Measurements from ENCODE around the gene MCTP1. TPM values are rescaled to one million over a fixed set of nuclear protein-coding genes. Genes with fewer than 3 reads are reported as not detected.

MCTP1 gene
- total and polyA plus RNA-seq, 2 donors from 2014 or later = 1.4 to 19.3 TPM

DNA sequence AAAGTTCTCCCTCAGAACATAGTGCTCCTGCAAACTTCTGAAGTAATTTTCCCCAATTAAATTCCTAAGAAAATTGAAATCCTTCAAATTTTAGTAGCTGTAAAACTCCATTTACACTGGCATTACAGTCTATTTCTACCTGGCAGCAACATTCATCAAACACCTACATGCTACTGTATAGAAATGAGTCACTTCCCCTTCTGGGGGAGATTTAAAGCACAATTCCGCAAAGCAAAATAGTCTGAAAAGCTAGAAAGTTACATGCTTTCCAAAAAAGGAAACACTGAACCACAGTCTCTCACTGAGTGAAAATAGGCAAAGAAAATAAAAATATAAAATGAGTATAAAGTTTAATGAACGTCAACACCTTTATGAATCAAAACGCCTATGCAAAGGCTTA, 43.3 kb downstream of the MCTP1 start:
- FAIRE-seq (no peak), DNase-seq (no peak)
- Histone ChIP-seq H3K27me3 (ENCODE audit: control insufficient read depth, insufficient read depth, low read length) (no peaks in the 10 kb centered on the region), H3K4me1 (ENCODE audit: control insufficient read depth in 2 of 3, insufficient read depth in 2 of 3, low read depth in 1 of 3, low read length in 3 of 3) (no peaks in the 10 kb centered on the region), H3K27ac (ENCODE audit: low read depth in 2 of 2, low read length in 2 of 2) (no peak overlapping the region), H3K4me3 (ENCODE audit: low read length in 3 of 3) (no peak overlapping the region), H3K36me3 (ENCODE audit: control insufficient read depth in 2 of 3, insufficient read depth in 3 of 3, low read length in 3 of 3) (no peaks in the 10 kb centered on the region), H3K9ac (ENCODE audit: low read length in 3 of 3) (no peak overlapping the region), H3K9me3 (ENCODE audit: control insufficient read depth in 2 of 3, insufficient read depth in 1 of 3, low read length in 3 of 3) (no peaks in the 10 kb centered on the region)
- intact Hi-C loops (cut with DNase I) = no loop called here
- TF ChIP-seq CTCF (IDR thresholded peaks at IDR 0.05; ENCODE audit: borderline replicate concordance, extremely low read depth, insufficient read depth) = no peak

GRCh38 chr5:95241161-95241560, 43.7 kb downstream of the MCTP1 start:
- H3K27me3 ChIP-seq (ENCODE audit: control insufficient read depth, insufficient read depth, low read length) = no peaks in the 10 kb centered on the region
- no peak overlapping the region for H3K27ac ChIP-seq (ENCODE audit: low read depth in 2 of 2, low read length in 2 of 2)
- H3K36me3 ChIP-seq (ENCODE audit: control insufficient read depth in 2 of 3, insufficient read depth in 3 of 3, low read length in 3 of 3) = no peaks in the 10 kb centered on the region
- DNase-seq (no peak), FAIRE-seq (no peak)
- no peak overlapping the region for H3K4me3 ChIP-seq (ENCODE audit: low read length in 3 of 3)
- H3K9ac ChIP-seq (ENCODE audit: low read length in 3 of 3) = no peak overlapping the region
- intact Hi-C loops (cut with DNase I) = no loop called here
- no peaks in the 10 kb centered on the region for H3K9me3 ChIP-seq (ENCODE audit: control insufficient read depth in 2 of 3, insufficient read depth in 1 of 3, low read length in 3 of 3)
- no peaks in the 10 kb centered on the region for H3K4me1 ChIP-seq (ENCODE audit: control insufficient read depth in 2 of 3, insufficient read depth in 2 of 3, low read depth in 1 of 3, low read length in 3 of 3)
- no peak for TF ChIP-seq CTCF (IDR thresholded peaks at IDR 0.05; ENCODE audit: borderline replicate concordance, extremely low read depth, insufficient read depth)

DNA sequence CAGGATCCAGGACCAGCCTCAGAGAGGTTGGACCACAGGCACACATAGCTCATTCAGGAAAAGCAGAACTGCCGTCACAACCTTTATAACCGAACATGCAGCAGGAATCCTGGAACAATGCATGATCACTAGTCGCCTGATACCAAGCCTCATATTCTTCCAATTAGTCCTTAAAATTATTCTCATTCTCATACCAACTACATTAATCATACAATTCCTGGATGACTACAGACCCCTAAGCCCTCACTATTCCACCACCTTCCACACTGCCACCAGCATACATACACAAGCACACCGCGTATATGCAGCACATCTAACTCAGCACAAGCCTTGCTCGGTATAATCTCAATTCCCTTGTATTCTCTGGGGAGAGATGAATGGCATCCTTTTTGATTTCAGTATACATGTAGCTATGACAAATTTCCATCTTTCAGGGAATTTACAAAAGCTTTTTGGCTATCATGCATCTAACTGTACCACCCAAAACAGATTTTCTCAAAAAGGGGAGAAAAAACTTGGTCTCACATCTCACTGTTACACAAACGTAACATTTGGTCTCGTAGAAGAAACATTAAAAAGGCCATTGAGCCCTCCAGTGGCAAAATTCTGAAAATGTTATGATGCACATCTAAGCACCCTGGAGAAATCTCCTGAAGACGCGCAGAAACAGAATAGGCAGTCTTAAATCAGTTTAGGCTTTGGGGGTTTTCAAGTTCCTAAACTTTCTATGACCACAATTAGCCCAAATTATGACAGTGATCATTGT, 46.2 kb downstream of the MCTP1 start:
- no peaks in the 10 kb centered on the region for H3K27me3 ChIP-seq (ENCODE audit: control insufficient read depth, insufficient read depth, low read length)
- no peaks in the 10 kb centered on the region for H3K9me3 ChIP-seq (ENCODE audit: control insufficient read depth in 2 of 3, insufficient read depth in 1 of 3, low read length in 3 of 3)
- H3K36me3 ChIP-seq (ENCODE audit: control insufficient read depth in 2 of 3, insufficient read depth in 3 of 3, low read length in 3 of 3) = no peaks in the 10 kb centered on the region
- H3K9ac ChIP-seq (ENCODE audit: low read length in 3 of 3) = no peak overlapping the region
- H3K27ac ChIP-seq (ENCODE audit: low read depth in 2 of 2, low read length in 2 of 2) = no peak overlapping the region
- DNase-seq (peak in 2 of 5 donors; percentile 32 to 62), FAIRE-seq (no peak)
- TF ChIP-seq CTCF (IDR thresholded peaks at IDR 0.05; ENCODE audit: borderline replicate concordance, extremely low read depth, insufficient read depth) = no peak
- H3K4me1 ChIP-seq (ENCODE audit: control insufficient read depth in 2 of 3, insufficient read depth in 2 of 3, low read depth in 1 of 3, low read length in 3 of 3) = no peaks in the 10 kb centered on the region
- intact Hi-C loops (cut with DNase I) = no loop called here
- H3K4me3 ChIP-seq (ENCODE audit: low read length in 3 of 3) = no peak overlapping the region

Measured in kidney (tissue), 14 donors.